ENCODE data around the gene PTPRN2.
A peak's percentile ranks its signal among the peaks of the same experiment; 100 is the strongest.

- TF ChIP-seq, protein P1, sequence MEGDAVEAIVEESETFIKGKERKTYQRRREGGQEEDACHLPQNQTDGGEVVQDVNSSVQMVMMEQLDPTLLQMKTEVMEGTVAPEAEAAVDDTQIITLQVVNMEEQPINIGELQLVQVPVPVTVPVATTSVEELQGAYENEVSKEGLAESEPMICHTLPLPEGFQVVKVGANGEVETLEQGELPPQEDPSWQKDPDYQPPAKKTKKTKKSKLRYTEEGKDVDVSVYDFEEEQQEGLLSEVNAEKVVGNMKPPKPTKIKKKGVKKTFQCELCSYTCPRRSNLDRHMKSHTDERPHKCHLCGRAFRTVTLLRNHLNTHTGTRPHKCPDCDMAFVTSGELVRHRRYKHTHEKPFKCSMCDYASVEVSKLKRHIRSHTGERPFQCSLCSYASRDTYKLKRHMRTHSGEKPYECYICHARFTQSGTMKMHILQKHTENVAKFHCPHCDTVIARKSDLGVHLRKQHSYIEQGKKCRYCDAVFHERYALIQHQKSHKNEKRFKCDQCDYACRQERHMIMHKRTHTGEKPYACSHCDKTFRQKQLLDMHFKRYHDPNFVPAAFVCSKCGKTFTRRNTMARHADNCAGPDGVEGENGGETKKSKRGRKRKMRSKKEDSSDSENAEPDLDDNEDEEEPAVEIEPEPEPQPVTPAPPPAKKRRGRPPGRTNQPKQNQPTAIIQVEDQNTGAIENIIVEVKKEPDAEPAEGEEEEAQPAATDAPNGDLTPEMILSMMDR (IDR thresholded peaks at IDR 0.05; ENCODE audit: control extremely low read depth in 1 of 3, insufficient read depth in 1 of 3, low read depth in 1 of 3, low read length in 3 of 3): peak; percentile 38 to 62 (median 57); a peak in 3 of 4 replicates
- TF ChIP-seq RAD21 (IDR thresholded peaks at IDR 0.05 in 1 of 2, conservative IDR thresholded peaks at IDR 0.05 in 1 of 2; ENCODE audit: low read depth in 2 of 2, low read length in 2 of 2): peak; percentile 22 to 40; a peak in 2 of 4 replicates
- TF ChIP-seq MAX (IDR thresholded peaks at IDR 0.05): no peak
- TF ChIP-seq CREB1 (IDR thresholded peaks at IDR 0.05): no peak
- TF ChIP-seq TEAD4 (IDR thresholded peaks at IDR 0.05; ENCODE audit: low read depth, low read length): no peak
- TF ChIP-seq POLR2A (IDR thresholded peaks at IDR 0.05; ENCODE audit: control extremely low read depth in 1 of 2, low read depth in 2 of 2, low read length in 2 of 2): no peak
Observed at GRCh38 chr7:157656195-157656769, 931.3 kb downstream of the PTPRN2 start.

Data from H1 (cell line).